Testis (tissue), 3 donors: Measurements from ENCODE around the gene HCFC1R1. TPM values are rescaled to one million over a fixed set of nuclear protein-coding genes. Genes with fewer than 3 reads are reported as not detected.

Experiments used
- DNase-seq: peaks from one replicate; pipeline ENCODE4 v3.0.0-alpha.2; 2019
- H3K27ac ChIP-seq, 2 donors: fragments of 200-600 bp; sonication (generic); one replicate each; pipeline ENCODE4 v1.5.1; 2019
- H3K27me3 ChIP-seq: fragments of 200-600 bp; sonication (generic); one replicate; pipeline ENCODE4 v1.5.1; 2019
- H3K36me3 ChIP-seq: fragments of 200-600 bp; sonication (generic); one replicate; pipeline ENCODE4 v1.5.1; 2017; ENCODE audit warnings: low read depth; ENCODE audit errors: missing control alignments
- H3K4me1 ChIP-seq: fragments of 200-600 bp; sonication (generic); one replicate; pipeline ENCODE4 v1.5.1; 2019
- H3K4me3 ChIP-seq, 2 donors: fragments of 200-600 bp; sonication (generic); one replicate each; pipeline ENCODE4 v1.5.1; 2017 to 2019
- H3K9me3 ChIP-seq: fragments of 200-600 bp; sonication (generic); one replicate; pipeline ENCODE4 v1.5.1; 2017
- CTCF ChIP-seq, 3 experiments: fragments of 450-650 bp in 2 of 3; fragments of 200-600 bp in 1 of 3; sonication (generic) in 1 of 3; IDR thresholded peaks; one replicate each; pipeline ENCODE4 v1.5.1; 2016 to 2019; ENCODE audit warnings: antibody characterized with exemption in 3 of 3, mild to moderate bottlenecking in 2 of 3, moderate library complexity in 1 of 3
- POLR2A ChIP-seq: fragments of 450-650 bp; IDR thresholded peaks from one replicate; pipeline ENCODE4 v1.6.1; 2017; ENCODE audit warnings: antibody characterized with exemption, mild to moderate bottlenecking, moderate library complexity
- WGBS, 2 donors: methylation state at CpG; one replicate each; pipeline ENCODE4 v1.1.5; 2018; 5-methylcytosine and 5-hydroxymethylcytosine counted together
- intact Hi-C: fragments of 100-400 bp; cut with DNase I; formaldehyde crosslinking; loops from one replicate; pipeline ENCODE4 v1.15.1; 2023; ENCODE audit warnings: low total_unique reads
- polyA plus RNA-seq: library from polyadenylated mRNA; stranded (reverse); fragments of 350-450 nt; fragmentation: Illumina TruSeq; extraction: RNeasy Lipid Tissue Mini Kit (QIAGEN cat#74804); gene quantifications from one replicate; pipeline ENCODE4 v1.2.3, GENCODE V29; 2014; ENCODE audit warnings: low read depth, low replicate concordance; ENCODE audit not compliant: insufficient read depth
- small RNA-seq, 2 donors: library from RNA; depleted of rRNA; stranded (forward); fragments of <200 nt; gene quantifications; one replicate each; pipeline ENCODE3, GENCODE V24; 2016
- total RNA-seq, 2 donors: library from RNA; depleted of rRNA; stranded (reverse); fragments of >200 nt; gene quantifications; one replicate each; pipeline ENCODE4 v1.2.3, GENCODE V29; 2016

The HCFC1R1 gene
- total and polyA plus RNA-seq, 3 donors from 2014 or later, result 30.2 to 94.5 (median 39.4) TPM

GRCh38 chr16:2973605-2974318 is 50.0 kb downstream of the HCFC1R1 start:
- Histone ChIP-seq H3K4me1 (peaks cover 9% of the 10 kb centered on the region), H3K27ac (no peak overlapping the region), H3K4me3 (no peak overlapping the region), H3K36me3 (no peaks in the 10 kb centered on the region), H3K9me3 (no peaks in the 10 kb centered on the region), H3K27me3 (no peaks in the 10 kb centered on the region)
- TF ChIP-seq CTCF (IDR thresholded peaks at IDR 0.05), result no peak
- DNase-seq, result no peak
- intact Hi-C loops, result no loop called here
- WGBS, 2 donors, result 80 to 89% methylated on average over 2 to 17 of the region's 17 CpGs

- DNase-seq, result no peak
- WGBS, 2 donors, result 50 to 71% methylated on average over 2 to 5 of the region's 5 CpGs
- intact Hi-C loops, result no loop called here
- H3K27ac ChIP-seq, result no peak overlapping the region
- no peaks in the 10 kb centered on the region for H3K36me3 ChIP-seq
- no peak for TF ChIP-seq CTCF (IDR thresholded peaks at IDR 0.05)
- no peak for TF ChIP-seq POLR2A
- H3K4me3 ChIP-seq, result no peak overlapping the region
- H3K27me3 ChIP-seq, result no peaks in the 10 kb centered on the region
- peaks cover 9% of the 10 kb centered on the region for H3K4me1 ChIP-seq
- H3K9me3 ChIP-seq, result no peaks in the 10 kb centered on the region
Measured at GRCh38 chr16:2973093-2973492, 50.6 kb downstream of the HCFC1R1 start.

Small RNA genes within 50 kb of the gene (small RNA-seq; reads per million reads assigned to genes)
- 0 reads per million in 2 donors for gene LINC00514

Other genes with a start within 250 kb of the HCFC1R1 start
- gene ELOB, start 246.7 kb downstream of the HCFC1R1 start, total RNA-seq, result 100 to 1,000 TPM; 377 to 381 TPM
- 582 TPM for gene ELOB, start 246.7 kb downstream of the HCFC1R1 start, polyA plus RNA-seq
- under 1 TPM in 1 of 2 donors, not detected in 1; 0.93 TPM for gene PRSS33, start 236.4 kb downstream of the HCFC1R1 start, total RNA-seq
- 4.4 TPM for gene PRSS33, start 236.4 kb downstream of the HCFC1R1 start, polyA plus RNA-seq
- gene PRSS41, start 225.5 kb downstream of the HCFC1R1 start, total RNA-seq, result 1 to 10 TPM in 1 of 2 donors, under 1 TPM in 1; 0.43 to 2.1 TPM
- gene PRSS41, start 225.5 kb downstream of the HCFC1R1 start, polyA plus RNA-seq, result 0.88 TPM
- 100 to 1,000 TPM in 1 of 2 donors, 10 to 100 TPM in 1; 62.5 to 130 TPM for gene PRSS21, start 206.7 kb downstream of the HCFC1R1 start, total RNA-seq
- gene PRSS21, start 206.7 kb downstream of the HCFC1R1 start, polyA plus RNA-seq, result 153 TPM
- 1 to 10 TPM; 1.7 to 3.5 TPM for gene ZG16B, start 193.6 kb downstream of the HCFC1R1 start, total RNA-seq
- 1.8 TPM for gene ZG16B, start 193.6 kb downstream of the HCFC1R1 start, polyA plus RNA-seq
- not detected for gene PRSS22, start 165.8 kb downstream of the HCFC1R1 start, total RNA-seq
- 0.38 TPM for gene PRSS22, start 165.8 kb downstream of the HCFC1R1 start, polyA plus RNA-seq
- gene FLYWCH2, start 140.7 kb downstream of the HCFC1R1 start, total RNA-seq, result 10 to 100 TPM; 96.1 to 96.5 TPM
- gene FLYWCH2, start 140.7 kb downstream of the HCFC1R1 start, polyA plus RNA-seq, result 42.3 TPM
- gene FLYWCH1, start 112.0 kb downstream of the HCFC1R1 start, total RNA-seq, result 10 to 100 TPM; 26.7 to 31.0 TPM
- gene FLYWCH1, start 112.0 kb downstream of the HCFC1R1 start, polyA plus RNA-seq, result 12.5 TPM
- 1 to 10 TPM; 1.7 TPM for gene KREMEN2, start 59.7 kb downstream of the HCFC1R1 start, total RNA-seq
- gene KREMEN2, start 59.7 kb downstream of the HCFC1R1 start, polyA plus RNA-seq, result 0.86 TPM
- gene PAQR4, start 54.6 kb downstream of the HCFC1R1 start, total RNA-seq, result 1 to 10 TPM; 6.4 to 7.1 TPM
- gene PAQR4, start 54.6 kb downstream of the HCFC1R1 start, polyA plus RNA-seq, result 6.2 TPM
- gene PKMYT1, start 43.5 kb downstream of the HCFC1R1 start, total RNA-seq, result 100 to 1,000 TPM in 1 of 2 donors, 10 to 100 TPM in 1; 76.4 to 146 TPM
- gene PKMYT1, start 43.5 kb downstream of the HCFC1R1 start, polyA plus RNA-seq, result 119 TPM
- gene CLDN9, start 11.0 kb downstream of the HCFC1R1 start, total RNA-seq, result under 1 TPM; 0.37 to 0.39 TPM
- 0.34 TPM for gene CLDN9, start 11.0 kb downstream of the HCFC1R1 start, polyA plus RNA-seq
- gene CLDN6, start 5.8 kb downstream of the HCFC1R1 start, total RNA-seq, result under 1 TPM; 0.55 to 0.74 TPM
- 0.70 TPM for gene CLDN6, start 5.8 kb downstream of the HCFC1R1 start, polyA plus RNA-seq
- gene TNFRSF12A, start 3.6 kb downstream of the HCFC1R1 start, total RNA-seq, result 10 to 100 TPM; 16.8 to 33.4 TPM
- gene TNFRSF12A, start 3.6 kb downstream of the HCFC1R1 start, polyA plus RNA-seq, result 12.8 TPM
- gene THOC6, start 93 bp upstream of the HCFC1R1 start, total RNA-seq, result 10 to 100 TPM; 17.3 to 27.3 TPM
- gene THOC6, start 93 bp upstream of the HCFC1R1 start, polyA plus RNA-seq, result 19.6 TPM
- gene BICDL2, start 13.0 kb upstream of the HCFC1R1 start, total RNA-seq, result 1 to 10 TPM in 1 of 2 donors, under 1 TPM in 1; 0.37 to 1.3 TPM
- gene BICDL2, start 13.0 kb upstream of the HCFC1R1 start, polyA plus RNA-seq, result 0.29 TPM
- gene MMP25, start 22.6 kb upstream of the HCFC1R1 start, total RNA-seq, result 1 to 10 TPM in 1 of 2 donors, under 1 TPM in 1; 0.62 to 1.5 TPM
- 0.53 TPM for gene MMP25, start 22.6 kb upstream of the HCFC1R1 start, polyA plus RNA-seq
- gene IL32, start 41.7 kb upstream of the HCFC1R1 start, total RNA-seq, result 10 to 100 TPM; 27.1 to 33.0 TPM
- 62.2 TPM for gene IL32, start 41.7 kb upstream of the HCFC1R1 start, polyA plus RNA-seq
- gene ZSCAN10, start 75.4 kb upstream of the HCFC1R1 start, total RNA-seq, result under 1 TPM; 0.79 to 0.93 TPM
- 0.91 TPM for gene ZSCAN10, start 75.4 kb upstream of the HCFC1R1 start, polyA plus RNA-seq
- 10 to 100 TPM in 1 of 2 donors, 1 to 10 TPM in 1; 9.8 to 19.4 TPM for gene ZNF205, start 88.6 kb upstream of the HCFC1R1 start, total RNA-seq
- 5.5 TPM for gene ZNF205, start 88.6 kb upstream of the HCFC1R1 start, polyA plus RNA-seq
- gene ZNF213, start 111.1 kb upstream of the HCFC1R1 start, total RNA-seq, result 10 to 100 TPM; 43.1 to 57.3 TPM
- gene ZNF213, start 111.1 kb upstream of the HCFC1R1 start, polyA plus RNA-seq, result 46.8 TPM
- gene OR1F1, start 164.3 kb upstream of the HCFC1R1 start, total RNA-seq, result not detected
- gene OR1F1, start 164.3 kb upstream of the HCFC1R1 start, polyA plus RNA-seq, result not detected
- gene ZNF200, start 211.2 kb upstream of the HCFC1R1 start, total RNA-seq, result 10 to 100 TPM; 45.2 to 48.3 TPM
- 41.9 TPM for gene ZNF200, start 211.2 kb upstream of the HCFC1R1 start, polyA plus RNA-seq
- gene MEFV, start 232.7 kb upstream of the HCFC1R1 start, total RNA-seq, result 1 to 10 TPM; 5.2 to 5.7 TPM
- gene MEFV, start 232.7 kb upstream of the HCFC1R1 start, polyA plus RNA-seq, result 2.6 TPM